ENCODE measurements around the gene ZYX. TPM values are rescaled to one million over a fixed set of nuclear protein-coding genes. Genes with fewer than 3 reads are reported as not detected.
"Not testable (repeated sequence)": the region's sequence is repeated elsewhere in the genome, so short reads cannot be mapped to it uniquely, and the experiment has no call there.

ZYX gene
- total RNA-seq, 1 experiment from 2014 or later, result 132 TPM

GRCh38 chr7:143390104-143390772 is 9.1 kb downstream of the ZYX start:
- H3K36me3 ChIP-seq (ENCODE audit: insufficient read depth, low read length, poor library complexity, severe bottlenecking), result peaks cover 24% of the 10 kb centered on the region
- no peaks in the 10 kb centered on the region for H3K4me1 ChIP-seq (ENCODE audit: insufficient read depth, low read length, poor library complexity, severe bottlenecking)
- H3K27ac ChIP-seq (ENCODE audit: low read depth, low read length, poor library complexity, severe bottlenecking), result no peak overlapping the region
- TF ChIP-seq EZH2 (IDR thresholded peaks at IDR 0.05; ENCODE audit: borderline replicate concordance, low read depth, low read length, poor library complexity, severe bottlenecking) (no peak), CTCF (conservative IDR thresholded peaks at IDR 0.05; ENCODE audit: low read depth, low read length) (no peak)
- ChIA-PET CTCF (no interaction called here), POLR2A (ENCODE audit: low non-redundant PET) (no interaction called here)
- no peaks in the 10 kb centered on the region for H3K27me3 ChIP-seq (replicated peaks; ENCODE audit: insufficient read depth, low read depth, low read length, poor library complexity)
- no peak overlapping the region for H3K4me3 ChIP-seq (ENCODE audit: low read depth, low read length, poor library complexity, severe bottlenecking)
- DNase-seq (ENCODE audit: low spot score), result no peak
- no TSS peak for BruUV-seq (replicated peaks)
- H3K9me3 ChIP-seq (ENCODE audit: low read depth, low read length, poor library complexity, severe bottlenecking), result no peaks in the 10 kb centered on the region
- intact Hi-C loops (cut with micrococcal nuclease; ENCODE audit: unreplicated experiment), result no loop called here

- DNase-seq (ENCODE audit: low spot score), result no peak
- no peaks in the 10 kb centered on the region for H3K9me3 ChIP-seq (ENCODE audit: low read depth, low read length, poor library complexity, severe bottlenecking)
- ChIA-PET POLR2A (ENCODE audit: low non-redundant PET) (no interaction called here), CTCF (no interaction called here)
- H3K27ac ChIP-seq (ENCODE audit: low read depth, low read length, poor library complexity, severe bottlenecking), result no peak overlapping the region
- H3K27me3 ChIP-seq (replicated peaks; ENCODE audit: insufficient read depth, low read depth, low read length, poor library complexity), result no peaks in the 10 kb centered on the region
- no peaks in the 10 kb centered on the region for H3K4me1 ChIP-seq (ENCODE audit: insufficient read depth, low read length, poor library complexity, severe bottlenecking)
- no peak overlapping the region for H3K4me3 ChIP-seq (ENCODE audit: low read depth, low read length, poor library complexity, severe bottlenecking)
- H3K36me3 ChIP-seq (ENCODE audit: insufficient read depth, low read length, poor library complexity, severe bottlenecking), result peaks cover 24% of the 10 kb centered on the region
- no peak for TF ChIP-seq EZH2 (IDR thresholded peaks at IDR 0.05; ENCODE audit: borderline replicate concordance, low read depth, low read length, poor library complexity, severe bottlenecking)
- TF ChIP-seq CTCF (conservative IDR thresholded peaks at IDR 0.05; ENCODE audit: low read depth, low read length), result no peak
- TSS peak; percentile 84 for BruUV-seq (replicated peaks)
- intact Hi-C loops (cut with micrococcal nuclease; ENCODE audit: unreplicated experiment), result no loop called here
Observed at GRCh38 chr7:143390773-143391317, 9.7 kb downstream of the ZYX start.

- H3K27me3 ChIP-seq (replicated peaks; ENCODE audit: insufficient read depth, low read depth, low read length, poor library complexity), result no peaks in the 10 kb centered on the region
- no peaks in the 10 kb centered on the region for H3K4me1 ChIP-seq (ENCODE audit: insufficient read depth, low read length, poor library complexity, severe bottlenecking)
- intact Hi-C loops (cut with micrococcal nuclease; ENCODE audit: unreplicated experiment), result no loop called here
- no peak for DNase-seq (ENCODE audit: low spot score)
- ChIA-PET POLR2A (ENCODE audit: low non-redundant PET) (interaction anchor here (0.7 kb wide), 1 partner anchor 7 kb away, joined by 11 read pairs; no protein-coding TSS in a partner anchor), CTCF (interaction anchor here (0.6 kb wide), 1 partner anchor 1681 kb away, joined by 8 read pairs; no protein-coding TSS in a partner anchor)
- peaks cover 24% of the 10 kb centered on the region for H3K36me3 ChIP-seq (ENCODE audit: insufficient read depth, low read length, poor library complexity, severe bottlenecking)
- TF ChIP-seq EZH2 (IDR thresholded peaks at IDR 0.05; ENCODE audit: borderline replicate concordance, low read depth, low read length, poor library complexity, severe bottlenecking) (no peak), CTCF (conservative IDR thresholded peaks at IDR 0.05; ENCODE audit: low read depth, low read length) (no peak)
- H3K9me3 ChIP-seq (ENCODE audit: low read depth, low read length, poor library complexity, severe bottlenecking), result no peaks in the 10 kb centered on the region
- no peak overlapping the region for H3K4me3 ChIP-seq (ENCODE audit: low read depth, low read length, poor library complexity, severe bottlenecking)
- H3K27ac ChIP-seq (ENCODE audit: low read depth, low read length, poor library complexity, severe bottlenecking), result no peak overlapping the region
- BruUV-seq (replicated peaks), result no TSS peak
Observed at GRCh38 chr7:143391462-143392404, 10.6 kb downstream of the ZYX start.

GRCh38 chr7:143392427-143392826 is 11.3 kb downstream of the ZYX start:
- not testable (repeated sequence) for H3K27ac ChIP-seq (ENCODE audit: low read depth, low read length, poor library complexity, severe bottlenecking); H3K27me3 ChIP-seq (replicated peaks; ENCODE audit: insufficient read depth, low read depth, low read length, poor library complexity)

More at GRCh38 chr7:143392427-143392826, 11.3 kb downstream of the ZYX start:
- ChIA-PET CTCF (interaction anchor here (0.6 kb wide), 1 partner anchor 1680 kb away, joined by 8 read pairs; no protein-coding TSS in a partner anchor), POLR2A (ENCODE audit: low non-redundant PET) (interaction anchor here (0.7 kb wide), 1 partner anchor 8 kb away, joined by 11 read pairs; no protein-coding TSS in a partner anchor)
- BruUV-seq (replicated peaks); intact Hi-C loops (cut with micrococcal nuclease; ENCODE audit: unreplicated experiment); H3K9me3 ChIP-seq (ENCODE audit: low read depth, low read length, poor library complexity, severe bottlenecking); H3K4me1 ChIP-seq (ENCODE audit: insufficient read depth, low read length, poor library complexity, severe bottlenecking); H3K4me3 ChIP-seq (ENCODE audit: low read depth, low read length, poor library complexity, severe bottlenecking); DNase-seq (ENCODE audit: low spot score): not testable (repeated sequence)
- H3K36me3 ChIP-seq (ENCODE audit: insufficient read depth, low read length, poor library complexity, severe bottlenecking), result peaks cover 24% of the 10 kb centered on the region

Measured in A673 (cell line).